Erythroblast (primary cell): ENCODE measurements around the gene ATXN10.

Experiments used
- GATA1 ChIP-seq: IDR thresholded peaks from 2 replicates; pipeline ENCODE4 v1.6.1; 2011; ENCODE audit warnings: low read depth, mild to moderate bottlenecking, control low read depth, low read length, moderate library complexity
- POLR2A ChIP-seq: IDR thresholded peaks from 2 replicates; pipeline ENCODE4 v1.6.1; 2011; ENCODE audit warnings: mild to moderate bottlenecking, low read length

DNA sequence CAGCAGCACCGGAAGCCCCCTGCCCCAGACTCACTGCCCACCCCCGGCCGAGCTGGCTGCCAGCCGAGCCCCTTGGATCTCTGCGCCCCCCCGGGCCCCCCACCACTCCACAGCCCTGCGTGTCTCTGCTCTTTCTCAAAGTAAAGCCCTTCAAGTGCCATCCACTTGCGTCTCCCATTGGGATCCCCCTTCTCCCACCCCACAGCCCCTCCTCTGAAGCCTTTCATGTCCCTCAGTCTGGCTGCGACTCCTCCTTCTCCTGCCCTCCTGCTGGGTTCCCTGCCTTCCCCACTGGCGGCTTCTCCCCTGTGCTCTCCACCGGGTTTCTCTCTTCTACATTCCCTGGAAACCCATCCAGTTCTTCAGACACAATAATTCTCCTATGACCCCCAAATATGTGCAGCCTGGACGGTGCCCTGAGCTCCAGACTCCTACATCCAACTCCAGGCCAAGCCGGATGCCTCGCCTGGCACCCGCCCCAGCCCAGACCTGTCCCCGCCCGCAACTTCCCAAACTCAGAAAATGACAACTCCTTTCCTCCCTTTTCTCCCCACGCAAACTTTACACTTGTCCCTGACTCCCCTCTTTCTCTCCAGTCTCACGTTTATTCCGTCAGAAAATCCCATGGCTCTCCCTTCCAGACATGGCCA lies 196.4 kb downstream of the ATXN10 start:
- TF ChIP-seq POLR2A (no peak), GATA1 (no peak)
